Measurements from ENCODE around the gene NHLRC3.

DNA sequence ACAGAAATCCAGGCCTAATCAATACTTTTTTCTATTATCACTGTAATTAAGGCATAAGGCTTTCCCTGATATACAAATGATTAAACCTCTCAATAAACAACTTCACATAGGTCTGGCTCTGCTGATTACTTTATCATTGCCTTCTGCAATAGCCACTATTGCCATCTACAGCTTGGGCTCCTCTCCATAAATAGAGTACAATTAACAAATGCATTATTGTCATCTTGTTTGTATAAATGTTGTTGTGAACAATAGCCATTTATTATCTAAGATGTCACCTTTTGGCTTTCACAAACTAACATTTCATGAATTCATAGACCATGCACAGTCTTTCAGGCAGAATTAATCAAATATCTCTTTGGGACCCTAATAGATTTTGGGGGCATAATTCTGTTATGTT is 53.3 kb downstream of the NHLRC3 start:
- TF ChIP-seq, protein P1, sequence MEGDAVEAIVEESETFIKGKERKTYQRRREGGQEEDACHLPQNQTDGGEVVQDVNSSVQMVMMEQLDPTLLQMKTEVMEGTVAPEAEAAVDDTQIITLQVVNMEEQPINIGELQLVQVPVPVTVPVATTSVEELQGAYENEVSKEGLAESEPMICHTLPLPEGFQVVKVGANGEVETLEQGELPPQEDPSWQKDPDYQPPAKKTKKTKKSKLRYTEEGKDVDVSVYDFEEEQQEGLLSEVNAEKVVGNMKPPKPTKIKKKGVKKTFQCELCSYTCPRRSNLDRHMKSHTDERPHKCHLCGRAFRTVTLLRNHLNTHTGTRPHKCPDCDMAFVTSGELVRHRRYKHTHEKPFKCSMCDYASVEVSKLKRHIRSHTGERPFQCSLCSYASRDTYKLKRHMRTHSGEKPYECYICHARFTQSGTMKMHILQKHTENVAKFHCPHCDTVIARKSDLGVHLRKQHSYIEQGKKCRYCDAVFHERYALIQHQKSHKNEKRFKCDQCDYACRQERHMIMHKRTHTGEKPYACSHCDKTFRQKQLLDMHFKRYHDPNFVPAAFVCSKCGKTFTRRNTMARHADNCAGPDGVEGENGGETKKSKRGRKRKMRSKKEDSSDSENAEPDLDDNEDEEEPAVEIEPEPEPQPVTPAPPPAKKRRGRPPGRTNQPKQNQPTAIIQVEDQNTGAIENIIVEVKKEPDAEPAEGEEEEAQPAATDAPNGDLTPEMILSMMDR (IDR thresholded peaks at IDR 0.05; ENCODE audit: poor library complexity, severe bottlenecking): no peak
- no peak for TF ChIP-seq TAF1 (IDR thresholded peaks at IDR 0.05; ENCODE audit: low read depth)
- TF ChIP-seq, protein P2, sequence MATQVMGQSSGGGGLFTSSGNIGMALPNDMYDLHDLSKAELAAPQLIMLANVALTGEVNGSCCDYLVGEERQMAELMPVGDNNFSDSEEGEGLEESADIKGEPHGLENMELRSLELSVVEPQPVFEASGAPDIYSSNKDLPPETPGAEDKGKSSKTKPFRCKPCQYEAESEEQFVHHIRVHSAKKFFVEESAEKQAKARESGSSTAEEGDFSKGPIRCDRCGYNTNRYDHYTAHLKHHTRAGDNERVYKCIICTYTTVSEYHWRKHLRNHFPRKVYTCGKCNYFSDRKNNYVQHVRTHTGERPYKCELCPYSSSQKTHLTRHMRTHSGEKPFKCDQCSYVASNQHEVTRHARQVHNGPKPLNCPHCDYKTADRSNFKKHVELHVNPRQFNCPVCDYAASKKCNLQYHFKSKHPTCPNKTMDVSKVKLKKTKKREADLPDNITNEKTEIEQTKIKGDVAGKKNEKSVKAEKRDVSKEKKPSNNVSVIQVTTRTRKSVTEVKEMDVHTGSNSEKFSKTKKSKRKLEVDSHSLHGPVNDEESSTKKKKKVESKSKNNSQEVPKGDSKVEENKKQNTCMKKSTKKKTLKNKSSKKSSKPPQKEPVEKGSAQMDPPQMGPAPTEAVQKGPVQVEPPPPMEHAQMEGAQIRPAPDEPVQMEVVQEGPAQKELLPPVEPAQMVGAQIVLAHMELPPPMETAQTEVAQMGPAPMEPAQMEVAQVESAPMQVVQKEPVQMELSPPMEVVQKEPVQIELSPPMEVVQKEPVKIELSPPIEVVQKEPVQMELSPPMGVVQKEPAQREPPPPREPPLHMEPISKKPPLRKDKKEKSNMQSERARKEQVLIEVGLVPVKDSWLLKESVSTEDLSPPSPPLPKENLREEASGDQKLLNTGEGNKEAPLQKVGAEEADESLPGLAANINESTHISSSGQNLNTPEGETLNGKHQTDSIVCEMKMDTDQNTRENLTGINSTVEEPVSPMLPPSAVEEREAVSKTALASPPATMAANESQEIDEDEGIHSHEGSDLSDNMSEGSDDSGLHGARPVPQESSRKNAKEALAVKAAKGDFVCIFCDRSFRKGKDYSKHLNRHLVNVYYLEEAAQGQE (IDR thresholded peaks at IDR 0.05; ENCODE audit: borderline replicate concordance): no peak
- TF ChIP-seq EZH2 (IDR thresholded peaks at IDR 0.05; ENCODE audit: borderline replicate concordance, insufficient read depth, low read length, poor library complexity, severe bottlenecking): no peak
- TF ChIP-seq POLR2AphosphoS5 (IDR thresholded peaks at IDR 0.05): no peak
